ENCODE results near the gene SMYD3. TPM values are rescaled to one million over a fixed set of nuclear protein-coding genes. Genes with fewer than 3 reads are reported as not detected.

SMYD3 gene
- total and polyA plus RNA-seq, 10 of the 15 experiments (the other 5 are each of a cell fraction or from before 2014, with no cell fraction given): 18.3 to 54.0 (median 24.8) TPM

DNA sequence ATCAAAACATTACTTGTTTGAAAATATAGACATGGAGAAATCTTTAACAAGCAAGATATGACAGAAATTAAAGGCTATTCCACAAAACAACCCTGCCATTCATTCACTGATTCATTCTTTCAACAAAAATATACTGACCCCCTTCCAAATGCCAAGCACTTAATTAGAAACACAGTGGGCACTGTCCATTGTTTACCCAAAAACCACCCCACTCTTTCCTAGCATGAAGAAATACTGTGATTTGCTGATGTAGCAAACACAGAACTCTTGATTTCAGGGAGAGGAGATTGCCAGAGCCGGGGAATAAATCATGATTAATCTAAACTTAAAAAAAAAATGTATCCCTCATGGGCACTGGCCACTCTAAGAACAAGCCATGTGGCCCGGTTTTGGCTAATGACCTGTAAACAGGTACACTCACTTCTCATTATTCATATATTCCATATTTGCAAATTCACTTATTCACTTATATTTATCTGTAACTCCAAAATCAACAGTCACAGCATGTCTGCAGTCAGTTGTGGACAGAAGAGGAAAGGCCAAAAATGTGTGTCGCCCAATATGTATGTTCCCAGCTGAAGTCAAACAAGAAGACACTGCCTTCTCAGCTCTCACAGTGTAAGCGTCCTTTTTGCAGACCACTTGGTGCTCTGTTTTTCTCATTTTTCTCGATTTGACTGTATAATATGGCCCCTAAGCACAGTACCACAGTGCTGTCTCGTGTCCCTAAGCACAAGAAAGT, 133.1 kb downstream of the SMYD3 start (continued):
- TF ChIP-seq, protein P1, sequence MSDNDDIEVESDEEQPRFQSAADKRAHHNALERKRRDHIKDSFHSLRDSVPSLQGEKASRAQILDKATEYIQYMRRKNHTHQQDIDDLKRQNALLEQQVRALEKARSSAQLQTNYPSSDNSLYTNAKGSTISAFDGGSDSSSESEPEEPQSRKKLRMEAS (IDR thresholded peaks at IDR 0.05; ENCODE audit: low read depth, low read length): no peak
- TF ChIP-seq EGR1 (IDR thresholded peaks at IDR 0.05; ENCODE audit: borderline replicate concordance in 1 of 2, low read depth in 2 of 2, low read length in 2 of 2): no peak
- no peak for TF ChIP-seq CBFB (IDR thresholded peaks at IDR 0.05; ENCODE audit: low read depth)
- TF ChIP-seq SREBF2 (IDR thresholded peaks at IDR 0.05; ENCODE audit: low read length): no peak
- no peak for TF ChIP-seq SIX5 (IDR thresholded peaks at IDR 0.05; ENCODE audit: low read depth, low read length, severe bottlenecking)

- Histone ChIP-seq H3K4me3 (no peak overlapping the region), H3K79me2 (ENCODE audit: control insufficient read depth, insufficient read depth, low read length) (no peaks in the 10 kb centered on the region), H3K27me3 (replicated peaks in 1 of 2; ENCODE audit: control insufficient read depth in 2 of 2, insufficient read depth in 2 of 2, low read length in 1 of 2) (no peaks in the 10 kb centered on the region), H3K9ac (ENCODE audit: control insufficient read depth, insufficient read depth, low read length) (no peak overlapping the region), H4K20me1 (ENCODE audit: control insufficient read depth, insufficient read depth) (no peaks in the 10 kb centered on the region), H3K4me1 (ENCODE audit: control insufficient read depth, insufficient read depth, low read length) (no peaks in the 10 kb centered on the region), H2AFZ (ENCODE audit: control insufficient read depth, low read depth, low read length) (no peak overlapping the region), H3K36me3 (ENCODE audit: control insufficient read depth in 2 of 2, insufficient read depth in 2 of 2, low read length in 1 of 2) (no peaks in the 10 kb centered on the region), H3K9me3 (replicated peaks; ENCODE audit: control insufficient read depth, insufficient read depth, low read length) (no peaks in the 10 kb centered on the region), H3K27ac (ENCODE audit: control insufficient read depth, insufficient read depth) (no peak overlapping the region), H3K4me2 (ENCODE audit: control insufficient read depth, insufficient read depth) (no peak overlapping the region)
- FAIRE-seq (no peak), DNase-seq (ENCODE audit: low read depth, low spot score) (no peak), ATAC-seq (no peak)
- in situ Hi-C loops (cut with MboI): no loop called here
- RAD21 ChIA-PET (ENCODE audit: unreplicated experiment): no interaction called here
- intact Hi-C loops (cut with micrococcal nuclease; ENCODE audit: unreplicated experiment): no loop called here
- POLR2A ChIA-PET: no interaction called here
- CTCF ChIA-PET: no interaction called here
- 98% methylated on average over 6 of the region's 6 CpGs for WGBS (ENCODE audit: insufficient coverage, insufficient replicate concordance, low lambda C conversion rate, missing lambda C conversion rate)
- BruUV-seq (replicated peaks): no TSS peak
- SMC1A ChIA-PET (ENCODE audit: uncharacterized antibody, unreplicated experiment): interaction anchor here (0.9 to 1.5 kb wide), 2 partner anchors 9 to 34 kb away, joined by 3 to 4 read pairs; no protein-coding TSS in a partner anchor
- TF ChIP-seq DPF2 (IDR thresholded peaks at IDR 0.05): no peak
- no peak for TF ChIP-seq SRF (IDR thresholded peaks at IDR 0.05; ENCODE audit: low read depth in 2 of 2, low read length in 2 of 2)
- TF ChIP-seq BCLAF1 (IDR thresholded peaks at IDR 0.05): no peak
- TF ChIP-seq ZNF687 (IDR thresholded peaks at IDR 0.05): no peak
- TF ChIP-seq, protein P1 (IDR thresholded peaks at IDR 0.05; ENCODE audit: low read depth, low read length): no peak
- no peak for TF ChIP-seq SMAD5 (IDR thresholded peaks at IDR 0.05; ENCODE audit: low read depth)
- no peak for TF ChIP-seq NFIC (IDR thresholded peaks at IDR 0.05; ENCODE audit: low read depth, low read length)
- no peak for TF ChIP-seq NR2C2 (IDR thresholded peaks at IDR 0.05; ENCODE audit: borderline replicate concordance, control insufficient read depth, insufficient read length, low read depth)
- no peak for TF ChIP-seq YY1 (IDR thresholded peaks at IDR 0.05; ENCODE audit: low read depth, low read length)
- no peak for TF ChIP-seq SP1 (IDR thresholded peaks at IDR 0.05; ENCODE audit: low read depth, low read length)
- no peak for TF ChIP-seq HDAC2 (IDR thresholded peaks at IDR 0.05)
These were observed 134.5 kb downstream of the SMYD3 start for GRCh38 chr1:246372559-246372958.
